ENCODE measurements around the gene CCDC51.

DNA sequence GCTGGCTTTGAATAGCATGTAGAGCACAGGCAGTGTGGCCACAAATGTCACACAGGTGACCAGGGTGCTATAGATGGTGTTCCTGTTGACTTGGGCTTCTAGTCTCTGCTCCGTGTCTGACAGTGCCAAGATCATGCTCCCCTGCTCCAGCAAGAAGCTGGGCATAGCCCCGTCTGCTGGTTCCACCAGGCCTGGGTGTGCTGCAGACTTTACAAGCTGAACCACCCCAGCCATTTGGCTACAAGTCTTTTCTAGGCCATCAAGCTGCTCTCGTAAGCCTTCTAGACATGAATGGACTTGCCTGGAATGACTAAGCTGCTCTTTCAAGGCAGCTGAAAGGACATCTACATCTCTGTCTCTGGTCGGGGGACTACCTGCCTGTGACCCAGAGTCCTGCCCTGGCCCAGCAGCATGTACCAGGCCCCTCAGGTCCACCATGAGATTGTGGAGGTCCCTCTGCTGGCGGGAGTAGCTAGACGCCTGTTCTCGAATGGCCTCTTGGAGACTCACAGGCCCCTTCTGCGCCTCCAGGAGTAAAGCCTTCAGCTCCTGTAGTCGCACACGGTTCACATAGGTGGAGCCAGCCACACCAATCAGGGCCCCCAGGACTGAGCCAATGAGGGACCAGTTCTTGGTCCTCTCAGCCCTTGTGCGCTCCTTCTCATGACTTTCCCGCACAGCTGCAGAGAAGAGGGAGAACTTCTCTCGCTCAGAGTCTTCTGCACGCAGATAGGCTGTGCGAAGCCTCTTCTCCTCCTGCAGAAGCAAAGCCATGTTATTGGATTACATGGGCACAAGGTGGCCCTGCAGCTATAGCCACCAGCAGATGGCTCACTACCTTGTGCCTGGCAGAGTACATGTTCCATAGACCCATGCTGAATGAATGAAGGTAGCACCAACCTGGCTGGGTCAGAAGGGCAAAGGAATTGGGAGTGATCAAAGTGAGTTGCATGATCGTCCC, 7.2 kb downstream of the CCDC51 start:
- TF ChIP-seq, protein P1, sequence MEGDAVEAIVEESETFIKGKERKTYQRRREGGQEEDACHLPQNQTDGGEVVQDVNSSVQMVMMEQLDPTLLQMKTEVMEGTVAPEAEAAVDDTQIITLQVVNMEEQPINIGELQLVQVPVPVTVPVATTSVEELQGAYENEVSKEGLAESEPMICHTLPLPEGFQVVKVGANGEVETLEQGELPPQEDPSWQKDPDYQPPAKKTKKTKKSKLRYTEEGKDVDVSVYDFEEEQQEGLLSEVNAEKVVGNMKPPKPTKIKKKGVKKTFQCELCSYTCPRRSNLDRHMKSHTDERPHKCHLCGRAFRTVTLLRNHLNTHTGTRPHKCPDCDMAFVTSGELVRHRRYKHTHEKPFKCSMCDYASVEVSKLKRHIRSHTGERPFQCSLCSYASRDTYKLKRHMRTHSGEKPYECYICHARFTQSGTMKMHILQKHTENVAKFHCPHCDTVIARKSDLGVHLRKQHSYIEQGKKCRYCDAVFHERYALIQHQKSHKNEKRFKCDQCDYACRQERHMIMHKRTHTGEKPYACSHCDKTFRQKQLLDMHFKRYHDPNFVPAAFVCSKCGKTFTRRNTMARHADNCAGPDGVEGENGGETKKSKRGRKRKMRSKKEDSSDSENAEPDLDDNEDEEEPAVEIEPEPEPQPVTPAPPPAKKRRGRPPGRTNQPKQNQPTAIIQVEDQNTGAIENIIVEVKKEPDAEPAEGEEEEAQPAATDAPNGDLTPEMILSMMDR (IDR thresholded peaks at IDR 0.05), result no peak
- TF ChIP-seq POLR2A (IDR thresholded peaks at IDR 0.05), result no peak
- peak; percentile 52 to 60 for TF ChIP-seq POLR2AphosphoS5 (IDR thresholded peaks at IDR 0.05; ENCODE audit: insufficient read depth in 1 of 2, low read depth in 1 of 2)
